K562 (cell line): ENCODE results near the gene PUS3. TPM values are rescaled to one million over a fixed set of nuclear protein-coding genes. Genes with fewer than 3 reads are reported as not detected.

Experiments
- ATAC-seq: fragments of 200-7000 bp; cut with Tn5 transposase; 3 replicates; pipeline ENCODE4 v1.9.1; 2020; ENCODE audit warnings: moderate library complexity
- BruUV-seq: library from RNA; stranded (reverse); fragments of 400-500 nt; replicated peaks from 2 replicates; lab custom pipeline; 2021; lab: Mats Ljungman, UMichigan
- CTCF ChIA-PET: fragments of 300-600 bp; formaldehyde crosslinking; extraction: SDS; loops from one replicate; lab custom pipeline; 2021; ENCODE audit warnings: low intra/inter-chr PET ratio; lab: Yijun Ruan, JAX
- POLR2A ChIA-PET: fragments of 300-600, 350-650 bp; sonication (Branson Sonifier 250); formaldehyde crosslinking; extraction: SDS; loops from one replicate; lab custom pipeline; 2021; ENCODE audit warnings: antibody characterized with exemption, inconsistent platforms; lab: Yijun Ruan, JAX
- DNase-seq, 4 experiments: peaks; one replicate each; pipeline versions ENCODE4 v3.0.0 to v3.0.0-alpha.2; 2011 to 2018; ENCODE audit warnings: low spot score in 3 of 4, mixed read lengths in 3 of 4; ENCODE audit errors: extremely low read depth in 1 of 4
- FAIRE-seq: peaks from 2 replicates; lab custom pipeline; 2011; peaks lifted over from hg19 to GRCh38; lab: Jason Lieb, UNC
- H2AFZ ChIP-seq: 2 replicates; pipeline ENCODE4 v1.6.0; 2011; ENCODE audit warnings: low read depth, low read length, control low read depth, inconsistent platforms
- H3K27ac ChIP-seq: fragments of 200-600 bp; 3 replicates; pipeline ENCODE4 v1.8.0; 2011; ENCODE audit warnings: low read depth, mild to moderate bottlenecking, control low read depth, inconsistent platforms, low read length, moderate library complexity, mixed read lengths; ENCODE audit errors: extremely low read depth
- H3K27me3 ChIP-seq, 2 experiments: fragments of 300-600 bp in 1 of 2; 2 replicates in 1 of 2; 3 replicates in 1 of 2; pipeline versions ENCODE4 v1.6.0 to v1.8.0; 2011; ENCODE audit warnings: inconsistent platforms in 2 of 2, low read length in 2 of 2, mild to moderate bottlenecking in 1 of 2, mixed read lengths in 1 of 2, moderate library complexity in 1 of 2; ENCODE audit not compliant: control insufficient read depth in 2 of 2, insufficient read depth in 2 of 2
- H3K36me3 ChIP-seq: fragments of 300-600 bp; 3 replicates; pipeline ENCODE4 v1.8.0; 2011; ENCODE audit warnings: mild to moderate bottlenecking, low read length, inconsistent platforms; ENCODE audit not compliant: control insufficient read depth, insufficient read depth
- H3K4me1 ChIP-seq, 2 experiments: fragments of 200-600 bp in 1 of 2; replicated peaks in 1 of 2; 2 replicates in 1 of 2; 3 replicates in 1 of 2; pipeline versions ENCODE4 v1.5.1 to v1.8.0; 2011; ENCODE audit warnings: inconsistent platforms in 2 of 2, low read length in 2 of 2, mild to moderate bottlenecking in 1 of 2, mixed read lengths in 1 of 2, moderate library complexity in 1 of 2; ENCODE audit not compliant: control insufficient read depth in 2 of 2, insufficient read depth in 2 of 2
- H3K4me2 ChIP-seq: 2 replicates; pipeline ENCODE4 v1.6.1; 2011; ENCODE audit warnings: low read length, control low read depth, inconsistent platforms, mixed read lengths; ENCODE audit not compliant: insufficient read depth
- H3K4me3 ChIP-seq: fragments of 200-600 bp; sonication (generic), shearing (Covaris generic); 2 replicates; pipeline ENCODE4 v1.5.1; 2016; ENCODE audit warnings: control low read depth, inconsistent platforms
- H3K79me2 ChIP-seq: fragments of 200-600 bp; 3 replicates; pipeline ENCODE4 v1.8.0; 2011; ENCODE audit warnings: low read length, inconsistent platforms; ENCODE audit not compliant: control insufficient read depth, insufficient read depth
- H3K9ac ChIP-seq, 2 experiments: 2 replicates each; pipeline versions ENCODE4 v1.6.0 to v1.6.1; 2011; ENCODE audit warnings: low read depth in 2 of 2, low read length in 2 of 2, control low read depth in 1 of 2, inconsistent platforms in 1 of 2, mild to moderate bottlenecking in 1 of 2, mixed read lengths in 1 of 2; ENCODE audit not compliant: insufficient read depth in 1 of 2
- H3K9me1 ChIP-seq: one replicate; pipeline ENCODE4 v1.6.0; 2011; ENCODE audit warnings: inconsistent platforms, mild to moderate bottlenecking, low read length, moderate library complexity; ENCODE audit not compliant: control insufficient read depth, insufficient read depth
- H3K9me3 ChIP-seq: replicated peaks from 2 replicates; pipeline ENCODE4 v1.5.1; 2011; ENCODE audit warnings: low read depth, low read length, inconsistent platforms; ENCODE audit not compliant: control insufficient read depth, insufficient read depth
- H4K20me1 ChIP-seq: replicated peaks from 2 replicates; pipeline ENCODE4 v1.6.1; 2011; ENCODE audit warnings: low read length, inconsistent platforms, mixed read lengths; ENCODE audit not compliant: control insufficient read depth, insufficient read depth
- ATF1 ChIP-seq, 2 experiments: fragments of 450-650 bp in 1 of 2; IDR thresholded peaks; 2 replicates each; pipeline ENCODE4 v1.6.1; 2016; ENCODE audit warnings: missing compliant biosample characterization in 1 of 2, missing genetic modification characterization in 1 of 2
- COPS2 ChIP-seq: fragments of 450-650 bp; conservative IDR thresholded peaks from 2 replicates; pipeline ENCODE4 v1.6.1; 2016; ENCODE audit warnings: mild to moderate bottlenecking, moderate library complexity
- CTCF ChIP-seq, 3 experiments: IDR thresholded peaks in 2 of 3; conservative IDR thresholded peaks in 1 of 3; 2 replicates each; pipeline ENCODE4 v1.5.1; 2011 to 2012; ENCODE audit warnings: low read length in 3 of 3, mild to moderate bottlenecking in 3 of 3, control low read depth in 2 of 3, improper control_type of control experiment in 1 of 3, inconsistent platforms in 1 of 3, low read depth in 1 of 3, mixed read lengths in 1 of 3, moderate library complexity in 1 of 3; ENCODE audit not compliant: insufficient read depth in 2 of 3
- MECOM ChIP-seq: fragments of 250-450 bp; sonication (Bioruptor Pico); IDR thresholded peaks from 2 replicates; pipeline ENCODE4 v1.8.0; 2022; ENCODE audit warnings: inconsistent platforms
- NKRF ChIP-seq: fragments of 450-650 bp; IDR thresholded peaks from 2 replicates; pipeline ENCODE4 v1.6.1; 2016; ENCODE audit warnings: borderline replicate concordance
- PHTF2 ChIP-seq: fragments of 250-450 bp; sonication (Bioruptor Pico); IDR thresholded peaks from 2 replicates; pipeline ENCODE4 v1.5.0; 2021; ENCODE audit warnings: mild to moderate bottlenecking
- PRMT5 ChIP-seq: sonication (generic); formaldehyde crosslinking; IDR thresholded peaks from 2 replicates; pipeline ENCODE4 v1.5.0; 2020; ENCODE audit warnings: missing genetic modification reagents
- PTTG1 ChIP-seq: fragments of 450-650 bp; IDR thresholded peaks from 2 replicates; pipeline ENCODE4 v1.6.1; 2016; ENCODE audit warnings: low read depth, mild to moderate bottlenecking, missing genetic modification characterization, missing compliant biosample characterization
- SMARCA4 ChIP-seq: fragments of 450-650 bp; IDR thresholded peaks from 2 replicates; pipeline ENCODE4 v1.6.1; 2016
- SMARCB1 ChIP-seq: IDR thresholded peaks from 2 replicates; pipeline ENCODE4 v1.6.1; 2011; ENCODE audit warnings: improper control_type of control experiment, low read depth; ENCODE audit not compliant: insufficient read length
- TCFL5 ChIP-seq: fragments of 250-450 bp; sonication (Bioruptor Pico); conservative IDR thresholded peaks from 2 replicates; pipeline ENCODE4 v1.6.1; 2021; ENCODE audit warnings: mild to moderate bottlenecking, moderate library complexity, matching md5 sums
- TSC22D4 ChIP-seq: fragments of 450-650 bp; IDR thresholded peaks from 2 replicates; pipeline ENCODE4 v1.6.1; 2016; ENCODE audit warnings: missing genetic modification characterization, missing biosample characterization, control low read depth
- ZFP36 ChIP-seq: fragments of 150-350 bp; IDR thresholded peaks from 2 replicates; pipeline ENCODE4 v1.6.1; 2018; ENCODE audit warnings: low read length, low read depth; ENCODE audit not compliant: partially characterized antibody
- ZNF24 ChIP-seq: fragments of 450-650 bp; IDR thresholded peaks from 2 replicates; pipeline ENCODE4 v1.6.1; 2016
- ZNF79 ChIP-seq: fragments of 250-450 bp; sonication (Bioruptor Pico); IDR thresholded peaks from 2 replicates; pipeline ENCODE4 v1.4.0; 2020; ENCODE audit warnings: low read depth, mild to moderate bottlenecking, moderate library complexity
- ZSCAN29 ChIP-seq: fragments of 450-650 bp; IDR thresholded peaks from 2 replicates; pipeline ENCODE4 v1.6.1; 2017
- ZSCAN32 ChIP-seq: fragments of 450-650 bp; formaldehyde crosslinking; IDR thresholded peaks from 2 replicates; pipeline ENCODE4 v1.4.0; 2020; ENCODE audit warnings: mild to moderate bottlenecking, moderate library complexity
- WGBS: fragments of 100-300 bp; shearing (Covaris generic); methylation state at CpG from one replicate; pipeline ENCODE4 v1.1.6; 2016; ENCODE audit warnings: low coverage, mixed read lengths; ENCODE audit not compliant: insufficient coverage; ENCODE audit errors: missing lambda C conversion rate; 5-methylcytosine and 5-hydroxymethylcytosine counted together
- in situ Hi-C: fragments of 300-500 bp; cut with MboI; formaldehyde crosslinking; loops from 4 replicates; pipeline ENCODE4 v1.15.0; 2018; ENCODE audit warnings: inconsistent platforms, mixed read lengths
- intact Hi-C: fragments of 100-400 bp; cut with micrococcal nuclease; formaldehyde crosslinking; loops from 2 replicates; pipeline ENCODE4 v1.14.2; 2022
- polyA plus RNA-seq, 8 experiments: library from polyadenylated mRNA; depleted of rRNA in 4 of 8; stranded (reverse) in 5 of 8; unstranded in 3 of 8; fragments of >200 nt; fragmentation: Nextera tagmentation in 2 of 8; fragmentation: Illumina TruSeq in 1 of 8; extraction: Ambion mirVana in 2 of 8; extraction: Trizol in 1 of 8; gene quantifications; 2 replicates each; pipeline versions ENCODE4 v1.2.1 to v1.2.3, GENCODE V29; 2011 to 2014; ENCODE audit warnings: inconsistent platforms in 1 of 8, missing spikeins in 1 of 8
- total RNA-seq, 7 experiments: library from RNA; depleted of rRNA in 6 of 7; stranded (reverse); fragments of >200 nt in 6 of 7; fragmentation: Illumina TruSeq in 2 of 7; extraction: Trizol in 2 of 7; gene quantifications; 2 replicates each; pipeline versions ENCODE4 v1.2.1 to v1.2.3, GENCODE V29; 2011 to 2021; ENCODE audit warnings: low replicate concordance in 1 of 7

PUS3 gene
- total and polyA plus RNA-seq, 9 of the 15 experiments (the other 6 are each of a cell fraction or from before 2014, with no cell fraction given): 16.5 to 49.2 (median 35.9) TPM

- TF ChIP-seq SMARCA4 (no peak), COPS2 (no peak), PRMT5 (no peak)
Measured at GRCh38 chr11:125949271-125950177, 46.5 kb upstream of the PUS3 start (continued).

GRCh38 chr11:125948278-125949051 lies 45.5 kb upstream of the PUS3 start:
- CTCF ChIA-PET: no interaction called here
- no peak overlapping the region for H3K4me3 ChIP-seq
- H3K36me3 ChIP-seq: no peaks in the 10 kb centered on the region
- BruUV-seq: no TSS peak
- no peaks in the 10 kb centered on the region for H3K9me3 ChIP-seq
- no peak overlapping the region; a peak in 1 of 4 replicates for H3K9ac ChIP-seq
- WGBS: 9% methylated on average over 22 of the region's 23 CpGs
- peaks cover 2 to 18% of the 10 kb centered on the region in 2 experiments; a peak in 2 of 5 replicates for H3K4me1 ChIP-seq
- POLR2A ChIA-PET: interaction anchor here (1.0 kb wide), 1 partner anchor 45 kb away, joined by 3 read pairs; the partner anchor contains the start of gene PUS3
- peaks cover 5% of the 10 kb centered on the region for H4K20me1 ChIP-seq
- H3K9me1 ChIP-seq: no peaks in the 10 kb centered on the region
- H3K27me3 ChIP-seq: peaks cover 54 to 85% of the 10 kb centered on the region in 2 experiments
- intact Hi-C loops: no loop called here
- H3K27ac ChIP-seq: no peak overlapping the region
- no peaks in the 10 kb centered on the region for H3K79me2 ChIP-seq
- no peak for FAIRE-seq
- in situ Hi-C loops: no loop called here
- H2AFZ ChIP-seq: no peak overlapping the region
- H3K4me2 ChIP-seq: no peak overlapping the region
- peak; percentile 26; the same call in 1 of the 3 replicates for ATAC-seq
- no peak for DNase-seq
- no peak for TF ChIP-seq TCFL5
- TF ChIP-seq ZNF79 (CRISPR knock-in tag): no peak
- no peak for TF ChIP-seq SMARCB1
- TF ChIP-seq NKRF: no peak
- TF ChIP-seq MECOM (CRISPR knock-in tag): no peak
- no peak for TF ChIP-seq TSC22D4 (tag)
- TF ChIP-seq ZFP36: no peak
- no peak for TF ChIP-seq ZNF24
- no peak for TF ChIP-seq PHTF2 (CRISPR knock-in tag)
- no peak for TF ChIP-seq ATF1 (CRISPR knock-in tag; IDR thresholded peaks at IDR 0.05)
- TF ChIP-seq ATF1 (tag; IDR thresholded peaks at IDR 0.05): no peak
- TF ChIP-seq CTCF (IDR thresholded peaks at IDR 0.05 in 2 of 3, conservative IDR thresholded peaks at IDR 0.05 in 1 of 3; ENCODE audit: insufficient read depth in 2 of 3, low read depth in 1 of 3, low read length in 3 of 3): no peak
- no peak for TF ChIP-seq ZSCAN32 (CRISPR knock-in tag)
- no peak for TF ChIP-seq PRMT5
- no peak for TF ChIP-seq ZSCAN29
- no peak for TF ChIP-seq PTTG1 (tag)
